GM12878 (cell line): ENCODE results near the gene CCDC87. TPM values are rescaled to one million over a fixed set of nuclear protein-coding genes. Genes with fewer than 3 reads are reported as not detected.

Source experiments
- CEBPZ ChIP-seq: fragments of 150-350 bp; IDR thresholded peaks from 2 replicates; pipeline ENCODE4 v1.6.1; 2016; ENCODE audit warnings: low read depth, low read length
- HDAC6 ChIP-seq: fragments of 200-600 bp; sonication (generic); IDR thresholded peaks from one replicate; pipeline ENCODE4 v1.8.0; 2017; ENCODE audit warnings: antibody characterized with exemption; ENCODE audit not compliant: unreplicated experiment
- IKZF1 ChIP-seq: fragments of 450-650 bp; conservative IDR thresholded peaks from 2 replicates; pipeline ENCODE4 v1.6.1; 2017; ENCODE audit warnings: antibody characterized with exemption, mild to moderate bottlenecking
- IRF4 ChIP-seq: IDR thresholded peaks from 2 replicates; pipeline ENCODE4 v1.6.1; 2011; ENCODE audit warnings: low read depth, low read length
- IRF5 ChIP-seq: fragments of 450-650 bp; IDR thresholded peaks from 2 replicates; pipeline ENCODE4 v1.6.1; 2017; ENCODE audit warnings: borderline replicate concordance
- NFXL1 ChIP-seq: fragments of 450-650 bp; IDR thresholded peaks from 2 replicates; pipeline ENCODE4 v1.6.1; 2017; ENCODE audit warnings: antibody characterized with exemption, mild to moderate bottlenecking, borderline replicate concordance
- RB1 ChIP-seq: fragments of 450-650 bp; formaldehyde crosslinking; IDR thresholded peaks from 2 replicates; pipeline ENCODE4 v1.6.1; 2017; ENCODE audit warnings: mild to moderate bottlenecking, borderline replicate concordance
- SIX5 ChIP-seq: IDR thresholded peaks from 2 replicates; pipeline ENCODE4 v1.6.1; 2011; ENCODE audit warnings: mild to moderate bottlenecking, low read depth, low read length, moderate library complexity; ENCODE audit not compliant: severe bottlenecking
- ZBTB11 ChIP-seq: fragments of 450-650 bp; formaldehyde crosslinking; IDR thresholded peaks from 2 replicates; pipeline ENCODE4 v1.5.0; 2022; ENCODE audit warnings: mild to moderate bottlenecking, missing genetic modification characterization
- ZBTB4 ChIP-seq: fragments of 450-650 bp; formaldehyde crosslinking; IDR thresholded peaks from 2 replicates; pipeline ENCODE4 v1.4.0; 2022; ENCODE audit warnings: mild to moderate bottlenecking, moderate library complexity
- ZBTB40 ChIP-seq: fragments of 450-650 bp; IDR thresholded peaks from 2 replicates; pipeline ENCODE4 v1.6.1; 2016; ENCODE audit warnings: mild to moderate bottlenecking, moderate library complexity, borderline replicate concordance
- polyA plus RNA-seq, 11 experiments: library from polyadenylated mRNA; depleted of rRNA in 4 of 11; unstranded in 6 of 11; stranded (reverse) in 5 of 11; fragments of >200 nt; fragmentation: Nextera tagmentation in 4 of 11; fragmentation: Illumina TruSeq in 1 of 11; extraction: Ambion mirVana in 4 of 11; extraction: Trizol in 1 of 11; gene quantifications; 1 replicate in 1 of 11; 2 replicates in 10 of 11; pipeline versions ENCODE4 v1.2.1 to v1.2.3, GENCODE V29; 2011 to 2016; ENCODE audit warnings: inconsistent platforms in 2 of 11, missing spikeins in 2 of 11, low read depth in 1 of 11
- total RNA-seq, 4 experiments: library from RNA; depleted of rRNA in 3 of 4; stranded (reverse); fragments of >200 nt in 3 of 4; fragmentation: Illumina TruSeq in 1 of 4; extraction: Trizol in 1 of 4; gene quantifications; 2 replicates each; pipeline versions ENCODE4 v1.2.1 to v1.2.3, GENCODE V29; 2013 to 2021

The CCDC87 gene
- total and polyA plus RNA-seq, 10 of the 15 experiments (the other 5 are each of a cell fraction or from before 2014, with no cell fraction given) = 0.02 to 0.17 (median 0.09) TPM; not detected in 3

GRCh38 chr11:66638177-66639065 is 45.6 kb upstream of the CCDC87 start, which contains the start of gene RBM4 (continued):
- TF ChIP-seq IRF5 = no peak
- peak; percentile 19 for TF ChIP-seq SIX5
- no peak for TF ChIP-seq HDAC6
- peak; percentile 30; the same call in 1 of the 2 replicates for TF ChIP-seq IRF4
- TF ChIP-seq IKZF1 = peak; percentile 52
- no peak for TF ChIP-seq ZBTB4 (CRISPR knock-in tag)
- no peak for TF ChIP-seq NFXL1
- TF ChIP-seq ZBTB40 = 0 out of 2 replicates have a peak, but pooled peaks have one; percentile 52
- TF ChIP-seq CEBPZ = peak; percentile 59
- TF ChIP-seq ZBTB11 = no peak
- no peak; the same call in 1 of the 2 replicates for TF ChIP-seq RB1
